ENCODE measurements around the gene MRPS22.

MRPS22 gene

GRCh38 chr3:139346771-139347170 lies 3.0 kb downstream of the MRPS22 start:
- Histone ChIP-seq H3K9me3 (ENCODE audit: insufficient read depth, low read depth, low read length) (no peaks in the 10 kb centered on the region), H3K36me3 (ENCODE audit: insufficient read depth, low read depth, low read length) (peaks cover 51% of the 10 kb centered on the region), H3K4me3 (ENCODE audit: low read length) (no peak overlapping the region), H3K27ac (ENCODE audit: low read length) (no peak overlapping the region), H3K9ac (ENCODE audit: low read depth, low read length) (no peak overlapping the region), H3K4me1 (ENCODE audit: insufficient read depth, low read length) (peaks cover 3% of the 10 kb centered on the region; the same call in 1 of the 2 replicates), H3K27me3 (ENCODE audit: insufficient read depth, low read length) (peaks cover 10% of the 10 kb centered on the region)

- no peaks in the 10 kb centered on the region for H3K4me1 ChIP-seq (ENCODE audit: insufficient read depth, low read length)
- no peak overlapping the region for H3K27ac ChIP-seq (ENCODE audit: low read length)
- H3K27me3 ChIP-seq (ENCODE audit: insufficient read depth, low read length) = no peaks in the 10 kb centered on the region
- no peak overlapping the region for H3K4me3 ChIP-seq (ENCODE audit: low read length)
- H3K9me3 ChIP-seq (ENCODE audit: insufficient read depth, low read depth, low read length) = no peaks in the 10 kb centered on the region
- H3K36me3 ChIP-seq (ENCODE audit: insufficient read depth, low read depth, low read length) = peaks cover 97% of the 10 kb centered on the region
- H3K9ac ChIP-seq (ENCODE audit: low read depth, low read length) = no peak overlapping the region
Measured at GRCh38 chr3:139353920-139354556, 10.2 kb downstream of the MRPS22 start.

- no peak overlapping the region for H3K4me3 ChIP-seq (ENCODE audit: low read length)
- H3K9ac ChIP-seq (ENCODE audit: low read depth, low read length) = no peak overlapping the region
- H3K27me3 ChIP-seq (ENCODE audit: insufficient read depth, low read length) = no peaks in the 10 kb centered on the region
- H3K9me3 ChIP-seq (ENCODE audit: insufficient read depth, low read depth, low read length) = no peaks in the 10 kb centered on the region
- peaks cover 97% of the 10 kb centered on the region for H3K36me3 ChIP-seq (ENCODE audit: insufficient read depth, low read depth, low read length)
- H3K27ac ChIP-seq (ENCODE audit: low read length) = no peak overlapping the region
- no peaks in the 10 kb centered on the region for H3K4me1 ChIP-seq (ENCODE audit: insufficient read depth, low read length)
Measured at GRCh38 chr3:139354661-139355060, 10.8 kb downstream of the MRPS22 start.

- no peaks in the 10 kb centered on the region for H3K4me1 ChIP-seq (ENCODE audit: insufficient read depth, low read length)
- H3K27ac ChIP-seq (ENCODE audit: low read length) = no peak overlapping the region
- no peaks in the 10 kb centered on the region for H3K9me3 ChIP-seq (ENCODE audit: insufficient read depth, low read depth, low read length)
- peaks cover 97% of the 10 kb centered on the region for H3K36me3 ChIP-seq (ENCODE audit: insufficient read depth, low read depth, low read length)
- no peaks in the 10 kb centered on the region for H3K27me3 ChIP-seq (ENCODE audit: insufficient read depth, low read length)
- H3K4me3 ChIP-seq (ENCODE audit: low read length) = no peak overlapping the region
- H3K9ac ChIP-seq (ENCODE audit: low read depth, low read length) = no peak overlapping the region
Measured at GRCh38 chr3:139355476-139355875, 11.7 kb downstream of the MRPS22 start.

- H3K9ac ChIP-seq (ENCODE audit: low read depth, low read length) = no peak overlapping the region
- H3K4me3 ChIP-seq (ENCODE audit: low read length) = no peak overlapping the region
- no peaks in the 10 kb centered on the region for H3K27me3 ChIP-seq (ENCODE audit: insufficient read depth, low read length)
- peaks cover 97% of the 10 kb centered on the region for H3K36me3 ChIP-seq (ENCODE audit: insufficient read depth, low read depth, low read length)
- H3K9me3 ChIP-seq (ENCODE audit: insufficient read depth, low read depth, low read length) = no peaks in the 10 kb centered on the region
- no peaks in the 10 kb centered on the region for H3K4me1 ChIP-seq (ENCODE audit: insufficient read depth, low read length)
- H3K27ac ChIP-seq (ENCODE audit: low read length) = no peak overlapping the region
Measured at GRCh38 chr3:139355891-139356290, 12.1 kb downstream of the MRPS22 start.

- H3K4me1 ChIP-seq (ENCODE audit: insufficient read depth, low read length) = no peaks in the 10 kb centered on the region
- H3K9me3 ChIP-seq (ENCODE audit: insufficient read depth, low read depth, low read length) = no peaks in the 10 kb centered on the region
- H3K36me3 ChIP-seq (ENCODE audit: insufficient read depth, low read depth, low read length) = peaks cover 97% of the 10 kb centered on the region
- no peaks in the 10 kb centered on the region for H3K27me3 ChIP-seq (ENCODE audit: insufficient read depth, low read length)
- H3K27ac ChIP-seq (ENCODE audit: low read length) = no peak overlapping the region
- no peak overlapping the region for H3K4me3 ChIP-seq (ENCODE audit: low read length)
- H3K9ac ChIP-seq (ENCODE audit: low read depth, low read length) = no peak overlapping the region
Measured at GRCh38 chr3:139357899-139358298, 14.1 kb downstream of the MRPS22 start.

GRCh38 chr3:139358841-139359562 lies 15.2 kb downstream of the MRPS22 start:
- H3K9ac ChIP-seq (ENCODE audit: low read depth, low read length) = no peak overlapping the region
- H3K4me1 ChIP-seq (ENCODE audit: insufficient read depth, low read length) = no peaks in the 10 kb centered on the region
- H3K4me3 ChIP-seq (ENCODE audit: low read length) = no peak overlapping the region
- H3K9me3 ChIP-seq (ENCODE audit: insufficient read depth, low read depth, low read length) = no peaks in the 10 kb centered on the region
- H3K36me3 ChIP-seq (ENCODE audit: insufficient read depth, low read depth, low read length) = peaks cover 99% of the 10 kb centered on the region
- H3K27ac ChIP-seq (ENCODE audit: low read length) = no peak overlapping the region
- no peaks in the 10 kb centered on the region for H3K27me3 ChIP-seq (ENCODE audit: insufficient read depth, low read length)

- Histone ChIP-seq H3K4me1 (ENCODE audit: insufficient read depth, low read length) (no peaks in the 10 kb centered on the region), H3K4me3 (ENCODE audit: low read length) (no peak overlapping the region), H3K36me3 (ENCODE audit: insufficient read depth, low read depth, low read length) (peaks cover 100% of the 10 kb centered on the region)
Measured at GRCh38 chr3:139361276-139361675, 17.5 kb downstream of the MRPS22 start.

GRCh38 chr3:139364549-139364948 lies 20.7 kb downstream of the MRPS22 start:
- H3K9me3 ChIP-seq (ENCODE audit: insufficient read depth, low read depth, low read length) = no peaks in the 10 kb centered on the region
- no peaks in the 10 kb centered on the region for H3K4me1 ChIP-seq (ENCODE audit: insufficient read depth, low read length)
- no peak overlapping the region for H3K27ac ChIP-seq (ENCODE audit: low read length)
- no peak overlapping the region for H3K9ac ChIP-seq (ENCODE audit: low read depth, low read length)
- H3K4me3 ChIP-seq (ENCODE audit: low read length) = no peak overlapping the region
- H3K27me3 ChIP-seq (ENCODE audit: insufficient read depth, low read length) = no peaks in the 10 kb centered on the region
- H3K36me3 ChIP-seq (ENCODE audit: insufficient read depth, low read depth, low read length) = peaks cover 100% of the 10 kb centered on the region

More at GRCh38 chr3:139361276-139361675, 17.5 kb downstream of the MRPS22 start:
- H3K27me3 ChIP-seq (ENCODE audit: insufficient read depth, low read length) = no peaks in the 10 kb centered on the region
- H3K9me3 ChIP-seq (ENCODE audit: insufficient read depth, low read depth, low read length) = no peaks in the 10 kb centered on the region
- H3K27ac ChIP-seq (ENCODE audit: low read length) = no peak overlapping the region
- no peak overlapping the region for H3K9ac ChIP-seq (ENCODE audit: low read depth, low read length)

GRCh38 chr3:139374099-139374498 lies 30.3 kb downstream of the MRPS22 start:
- Histone ChIP-seq H3K36me3 (ENCODE audit: insufficient read depth, low read depth, low read length) (peaks cover 95% of the 10 kb centered on the region), H3K27me3 (ENCODE audit: insufficient read depth, low read length) (no peaks in the 10 kb centered on the region), H3K9me3 (ENCODE audit: insufficient read depth, low read depth, low read length) (no peaks in the 10 kb centered on the region), H3K4me1 (ENCODE audit: insufficient read depth, low read length) (no peaks in the 10 kb centered on the region), H3K9ac (ENCODE audit: low read depth, low read length) (no peak overlapping the region), H3K27ac (ENCODE audit: low read length) (no peak overlapping the region), H3K4me3 (ENCODE audit: low read length) (no peak overlapping the region)

GRCh38 chr3:139377378-139377777 lies 33.6 kb downstream of the MRPS22 start:
- Histone ChIP-seq H3K4me3 (ENCODE audit: low read length) (no peak overlapping the region), H3K9ac (ENCODE audit: low read depth, low read length) (no peak overlapping the region), H3K27ac (ENCODE audit: low read length) (no peak overlapping the region), H3K9me3 (ENCODE audit: insufficient read depth, low read depth, low read length) (no peaks in the 10 kb centered on the region), H3K36me3 (ENCODE audit: insufficient read depth, low read depth, low read length) (peaks cover 93% of the 10 kb centered on the region), H3K4me1 (ENCODE audit: insufficient read depth, low read length) (no peaks in the 10 kb centered on the region), H3K27me3 (ENCODE audit: insufficient read depth, low read length) (no peaks in the 10 kb centered on the region)

- Histone ChIP-seq H3K9ac (ENCODE audit: low read depth, low read length) (no peak overlapping the region), H3K27ac (ENCODE audit: low read length) (no peak overlapping the region), H3K4me1 (ENCODE audit: insufficient read depth, low read length) (no peaks in the 10 kb centered on the region), H3K9me3 (ENCODE audit: insufficient read depth, low read depth, low read length) (no peaks in the 10 kb centered on the region), H3K27me3 (ENCODE audit: insufficient read depth, low read length) (no peaks in the 10 kb centered on the region), H3K36me3 (ENCODE audit: insufficient read depth, low read depth, low read length) (peaks cover 91% of the 10 kb centered on the region), H3K4me3 (ENCODE audit: low read length) (no peak overlapping the region)
Measured at GRCh38 chr3:139378587-139379241, 34.9 kb downstream of the MRPS22 start.
